Neural cell (in vitro differentiated cells): ENCODE data around the gene MRPL57. TPM values are rescaled to one million over a fixed set of nuclear protein-coding genes. Genes with fewer than 3 reads are reported as not detected.

ENCODE experiments used
- H2AFZ ChIP-seq: fragments of 200-600, 300-800 bp; sonication (generic), shearing (Covaris generic); 2 replicates; pipeline ENCODE4 v1.6.0; 2014; ENCODE audit warnings: low read depth, mild to moderate bottlenecking, antibody characterized with exemption, low read length, moderate library complexity
- H3F3A ChIP-seq: fragments of 200-600 bp; shearing (Covaris generic); 2 replicates; pipeline ENCODE4 v1.6.1; 2016; ENCODE audit warnings: mild to moderate bottlenecking, moderate library complexity, mixed read lengths, antibody characterized with exemption, low read length; ENCODE audit not compliant: insufficient read depth, poor library complexity, severe bottlenecking
- H3K27ac ChIP-seq: fragments of 200-600, 300-800 bp; sonication (generic), shearing (Covaris generic); 2 replicates; pipeline ENCODE4 v1.5.1; 2014; ENCODE audit warnings: mild to moderate bottlenecking, low read length, moderate library complexity
- H3K27me3 ChIP-seq: fragments of 300-800, 200-600 bp; sonication (generic), shearing (Covaris generic); 2 replicates; pipeline ENCODE4 v1.6.0; 2014; ENCODE audit warnings: mild to moderate bottlenecking, low read depth, low read length, moderate library complexity; ENCODE audit not compliant: insufficient read depth
- H3K36me3 ChIP-seq: fragments of 300-800, 200-600 bp; sonication (generic), shearing (Covaris generic); 2 replicates; pipeline ENCODE4 v1.5.1; 2014; ENCODE audit warnings: mild to moderate bottlenecking, antibody characterized with exemption, low read length, moderate library complexity; ENCODE audit not compliant: insufficient read depth
- H3K4me2 ChIP-seq: fragments of 300-800, 200-600 bp; sonication (generic), shearing (Covaris generic); 2 replicates; pipeline ENCODE4 v1.6.0; 2014; ENCODE audit warnings: mild to moderate bottlenecking, low read length
- H3K4me3 ChIP-seq: fragments of 300-800, 200-600 bp; sonication (generic), shearing (Covaris generic); 2 replicates; pipeline ENCODE4 v1.5.1; 2014; ENCODE audit warnings: mild to moderate bottlenecking, low read length, moderate library complexity
- H3K79me2 ChIP-seq: fragments of 200-600 bp; shearing (Covaris generic); replicated peaks from 2 replicates; pipeline ENCODE4 v1.6.0; 2014; ENCODE audit warnings: mild to moderate bottlenecking, low read length, moderate library complexity; ENCODE audit not compliant: insufficient read depth
- H3K9ac ChIP-seq: fragments of 300-800, 200-600 bp; sonication (generic), shearing (Covaris generic); 2 replicates; pipeline ENCODE4 v1.6.1; 2016; ENCODE audit warnings: mild to moderate bottlenecking, low read length, mixed read lengths
- H3K9me2 ChIP-seq: fragments of 200-600 bp; shearing (Covaris generic); 2 replicates; pipeline ENCODE4 v1.6.1; 2016; ENCODE audit warnings: mild to moderate bottlenecking, low read length, mixed read lengths; ENCODE audit not compliant: insufficient read depth
- H3K9me3 ChIP-seq: fragments of 200-600, 300-800 bp; sonication (generic), shearing (Covaris generic); 2 replicates; pipeline ENCODE4 v1.6.1; 2016; ENCODE audit warnings: mild to moderate bottlenecking, mixed run types, low read length, moderate library complexity, mixed read lengths
- H4K20me1 ChIP-seq: fragments of 200-600 bp; shearing (Covaris generic); 2 replicates; pipeline ENCODE4 v1.6.1; 2016; ENCODE audit warnings: mild to moderate bottlenecking, mixed run types; ENCODE audit not compliant: insufficient read depth
- EP300 ChIP-seq: fragments of 450-650 bp; conservative IDR thresholded peaks from 2 replicates; pipeline ENCODE4 v1.6.1; 2014; ENCODE audit warnings: antibody characterized with exemption, mild to moderate bottlenecking, moderate library complexity; ENCODE audit not compliant: poor library complexity, severe bottlenecking
- EZH2 ChIP-seq: fragments of 200-600, 300-800 bp; shearing (Covaris generic), sonication (generic); IDR thresholded peaks from 2 replicates; pipeline ENCODE4 v1.6.1; 2014; ENCODE audit warnings: antibody characterized with exemption, low read length, borderline replicate concordance, mild to moderate bottlenecking; ENCODE audit not compliant: insufficient read depth, poor library complexity, severe bottlenecking
- MXI1 ChIP-seq: fragments of 450-650 bp; conservative IDR thresholded peaks from 2 replicates; pipeline ENCODE4 v1.6.1; 2014; ENCODE audit warnings: antibody characterized with exemption, mild to moderate bottlenecking; ENCODE audit not compliant: poor library complexity, severe bottlenecking
- POLR2AphosphoS5 ChIP-seq: IDR thresholded peaks from 2 replicates; pipeline ENCODE4 v1.6.1; 2012
- RAD21 ChIP-seq: fragments of 450-650 bp; conservative IDR thresholded peaks from 2 replicates; pipeline ENCODE4 v1.6.1; 2014; ENCODE audit warnings: antibody characterized with exemption, mild to moderate bottlenecking, moderate library complexity
- SMC3 ChIP-seq: fragments of 450-650 bp; conservative IDR thresholded peaks from 2 replicates; pipeline ENCODE4 v1.6.1; 2014; ENCODE audit warnings: antibody characterized with exemption, mild to moderate bottlenecking, moderate library complexity; ENCODE audit not compliant: poor library complexity
- TAF1 ChIP-seq: IDR thresholded peaks from 2 replicates; pipeline ENCODE4 v1.6.1; 2012; ENCODE audit warnings: low read depth
- polyA plus RNA-seq: library from polyadenylated mRNA; depleted of rRNA; stranded (reverse); fragments of >200 nt; gene quantifications from 2 replicates; pipeline ENCODE4 v1.2.3, GENCODE V29; 2014
- TF ChIP-seq, protein P1 (sequence below): fragments of 450-650 bp; IDR thresholded peaks from 2 replicates; pipeline ENCODE4 v1.5.1; 2014; ENCODE audit warnings: antibody characterized with exemption, mild to moderate bottlenecking, moderate library complexity; ENCODE audit not compliant: poor library complexity, severe bottlenecking
- TF ChIP-seq, protein P2 (sequence below): IDR thresholded peaks from 2 replicates; pipeline ENCODE4 v1.6.1; 2012; ENCODE audit warnings: borderline replicate concordance

The MRPL57 gene
- polyA plus RNA-seq, 1 donor from 2014 or later, result 38.7 TPM

DNA sequence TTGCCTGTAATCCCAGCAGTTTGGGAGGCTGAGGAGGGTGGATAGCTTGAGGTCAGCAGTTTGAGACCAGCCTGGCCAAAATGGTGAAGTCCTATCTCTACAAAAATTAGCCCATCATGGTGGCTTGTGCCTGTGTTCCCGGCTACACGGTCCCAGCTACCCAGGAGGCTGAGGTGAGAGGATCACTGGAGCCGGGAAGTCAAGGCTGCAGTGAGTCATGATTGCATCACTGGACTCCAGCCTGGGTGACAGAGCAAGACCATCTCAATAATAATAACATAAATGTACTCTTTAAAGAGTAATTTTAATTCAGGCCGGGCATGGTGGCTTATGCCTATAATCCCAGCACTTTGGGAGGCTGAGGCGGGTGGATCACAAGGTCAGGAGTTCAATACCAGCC, 38.8 kb upstream of the MRPL57 start:
- no peaks in the 10 kb centered on the region for H3K9me2 ChIP-seq
- no peaks in the 10 kb centered on the region for H3K36me3 ChIP-seq
- H3K79me2 ChIP-seq, result peaks cover 19% of the 10 kb centered on the region
- no peaks in the 10 kb centered on the region for H3K27me3 ChIP-seq
- no peak overlapping the region for H3K9ac ChIP-seq
- no peak for TF ChIP-seq SMC3
- TF ChIP-seq MXI1, result no peak
- TF ChIP-seq TAF1, result no peak
- no peak for TF ChIP-seq RAD21
- TF ChIP-seq EP300, result no peak
- no peak for TF ChIP-seq POLR2AphosphoS5
- TF ChIP-seq, protein P1, sequence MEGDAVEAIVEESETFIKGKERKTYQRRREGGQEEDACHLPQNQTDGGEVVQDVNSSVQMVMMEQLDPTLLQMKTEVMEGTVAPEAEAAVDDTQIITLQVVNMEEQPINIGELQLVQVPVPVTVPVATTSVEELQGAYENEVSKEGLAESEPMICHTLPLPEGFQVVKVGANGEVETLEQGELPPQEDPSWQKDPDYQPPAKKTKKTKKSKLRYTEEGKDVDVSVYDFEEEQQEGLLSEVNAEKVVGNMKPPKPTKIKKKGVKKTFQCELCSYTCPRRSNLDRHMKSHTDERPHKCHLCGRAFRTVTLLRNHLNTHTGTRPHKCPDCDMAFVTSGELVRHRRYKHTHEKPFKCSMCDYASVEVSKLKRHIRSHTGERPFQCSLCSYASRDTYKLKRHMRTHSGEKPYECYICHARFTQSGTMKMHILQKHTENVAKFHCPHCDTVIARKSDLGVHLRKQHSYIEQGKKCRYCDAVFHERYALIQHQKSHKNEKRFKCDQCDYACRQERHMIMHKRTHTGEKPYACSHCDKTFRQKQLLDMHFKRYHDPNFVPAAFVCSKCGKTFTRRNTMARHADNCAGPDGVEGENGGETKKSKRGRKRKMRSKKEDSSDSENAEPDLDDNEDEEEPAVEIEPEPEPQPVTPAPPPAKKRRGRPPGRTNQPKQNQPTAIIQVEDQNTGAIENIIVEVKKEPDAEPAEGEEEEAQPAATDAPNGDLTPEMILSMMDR, result no peak
- TF ChIP-seq, protein P2, sequence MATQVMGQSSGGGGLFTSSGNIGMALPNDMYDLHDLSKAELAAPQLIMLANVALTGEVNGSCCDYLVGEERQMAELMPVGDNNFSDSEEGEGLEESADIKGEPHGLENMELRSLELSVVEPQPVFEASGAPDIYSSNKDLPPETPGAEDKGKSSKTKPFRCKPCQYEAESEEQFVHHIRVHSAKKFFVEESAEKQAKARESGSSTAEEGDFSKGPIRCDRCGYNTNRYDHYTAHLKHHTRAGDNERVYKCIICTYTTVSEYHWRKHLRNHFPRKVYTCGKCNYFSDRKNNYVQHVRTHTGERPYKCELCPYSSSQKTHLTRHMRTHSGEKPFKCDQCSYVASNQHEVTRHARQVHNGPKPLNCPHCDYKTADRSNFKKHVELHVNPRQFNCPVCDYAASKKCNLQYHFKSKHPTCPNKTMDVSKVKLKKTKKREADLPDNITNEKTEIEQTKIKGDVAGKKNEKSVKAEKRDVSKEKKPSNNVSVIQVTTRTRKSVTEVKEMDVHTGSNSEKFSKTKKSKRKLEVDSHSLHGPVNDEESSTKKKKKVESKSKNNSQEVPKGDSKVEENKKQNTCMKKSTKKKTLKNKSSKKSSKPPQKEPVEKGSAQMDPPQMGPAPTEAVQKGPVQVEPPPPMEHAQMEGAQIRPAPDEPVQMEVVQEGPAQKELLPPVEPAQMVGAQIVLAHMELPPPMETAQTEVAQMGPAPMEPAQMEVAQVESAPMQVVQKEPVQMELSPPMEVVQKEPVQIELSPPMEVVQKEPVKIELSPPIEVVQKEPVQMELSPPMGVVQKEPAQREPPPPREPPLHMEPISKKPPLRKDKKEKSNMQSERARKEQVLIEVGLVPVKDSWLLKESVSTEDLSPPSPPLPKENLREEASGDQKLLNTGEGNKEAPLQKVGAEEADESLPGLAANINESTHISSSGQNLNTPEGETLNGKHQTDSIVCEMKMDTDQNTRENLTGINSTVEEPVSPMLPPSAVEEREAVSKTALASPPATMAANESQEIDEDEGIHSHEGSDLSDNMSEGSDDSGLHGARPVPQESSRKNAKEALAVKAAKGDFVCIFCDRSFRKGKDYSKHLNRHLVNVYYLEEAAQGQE, result no peak
- TF ChIP-seq EZH2, result no peak
- no peaks in the 10 kb centered on the region for H3F3A ChIP-seq
- H3K4me3 ChIP-seq, result no peak overlapping the region
- H4K20me1 ChIP-seq, result no peaks in the 10 kb centered on the region
- H3K4me2 ChIP-seq, result no peak overlapping the region
- no peak overlapping the region for H2AFZ ChIP-seq
- no peak overlapping the region for H3K27ac ChIP-seq
- H3K9me3 ChIP-seq, result no peaks in the 10 kb centered on the region

DNA sequence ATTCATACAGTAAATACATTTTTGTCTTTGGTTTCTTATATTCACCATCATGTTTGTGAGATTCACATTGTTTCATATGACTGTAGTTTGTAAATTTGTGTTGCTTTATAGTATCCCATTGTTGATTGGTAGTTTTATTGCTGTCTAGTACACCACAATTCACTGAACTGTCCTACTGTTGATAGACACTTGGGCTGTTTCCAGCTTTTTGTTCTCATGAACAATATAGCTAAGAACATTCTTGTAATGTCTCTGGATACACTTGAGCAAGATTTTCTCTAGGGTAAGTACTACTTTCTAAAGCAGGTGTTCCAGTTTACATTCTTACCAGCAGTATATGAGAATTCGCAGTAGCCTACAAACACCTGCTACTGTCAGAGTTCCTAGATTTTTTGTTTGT, 37.9 kb upstream of the MRPL57 start:
- Histone ChIP-seq H3K9me2 (no peaks in the 10 kb centered on the region), H3K4me2 (no peak overlapping the region), H3K36me3 (no peaks in the 10 kb centered on the region), H3K27me3 (no peaks in the 10 kb centered on the region), H3K9ac (no peak overlapping the region), H3K79me2 (peaks cover 28% of the 10 kb centered on the region), H3K9me3 (no peaks in the 10 kb centered on the region), H3F3A (no peaks in the 10 kb centered on the region), H2AFZ (no peak overlapping the region), H3K4me3 (no peak overlapping the region), H4K20me1 (no peaks in the 10 kb centered on the region), H3K27ac (no peak overlapping the region)
- TF ChIP-seq MXI1 (no peak), SMC3 (no peak), TAF1 (no peak), POLR2AphosphoS5 (no peak), RAD21 (no peak), EZH2 (no peak), EP300 (no peak)
- TF ChIP-seq, protein P2, result no peak
- TF ChIP-seq, protein P1, result no peak
